ENCODE data around the gene TNFRSF25.

The TNFRSF25 gene

DNA sequence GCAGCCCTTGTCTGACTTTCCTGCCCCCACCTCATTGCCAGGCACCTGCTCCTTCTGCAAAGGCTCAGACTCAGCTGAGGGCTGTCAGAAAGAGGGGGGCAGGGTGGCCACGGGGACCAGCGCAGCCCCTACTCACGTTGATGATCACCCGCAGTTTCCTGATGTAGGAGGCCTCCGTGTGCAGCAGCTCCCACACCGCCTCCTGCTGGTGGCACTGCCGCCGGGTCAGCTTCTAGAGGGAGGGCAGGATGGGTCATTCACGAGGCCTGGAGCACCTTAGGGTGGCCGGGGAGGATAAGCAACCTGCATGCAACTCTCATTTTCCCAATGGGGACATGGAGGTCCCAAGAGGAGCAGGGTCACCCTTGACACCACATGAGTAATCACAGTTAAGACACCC lies 6.4 kb upstream of the TNFRSF25 start:
- TF ChIP-seq POLR2AphosphoS5 (IDR thresholded peaks at IDR 0.05; ENCODE audit: low read depth, low read length): no peak
- TF ChIP-seq FOXP2 (optimal IDR thresholded peaks at IDR 0.05; ENCODE audit: borderline replicate concordance, extremely low read depth, extremely low read length, insufficient read depth): no peak
- TF ChIP-seq SIN3A (IDR thresholded peaks at IDR 0.05; ENCODE audit: borderline replicate concordance, insufficient read depth, low read length): no peak
- TF ChIP-seq, protein P1, sequence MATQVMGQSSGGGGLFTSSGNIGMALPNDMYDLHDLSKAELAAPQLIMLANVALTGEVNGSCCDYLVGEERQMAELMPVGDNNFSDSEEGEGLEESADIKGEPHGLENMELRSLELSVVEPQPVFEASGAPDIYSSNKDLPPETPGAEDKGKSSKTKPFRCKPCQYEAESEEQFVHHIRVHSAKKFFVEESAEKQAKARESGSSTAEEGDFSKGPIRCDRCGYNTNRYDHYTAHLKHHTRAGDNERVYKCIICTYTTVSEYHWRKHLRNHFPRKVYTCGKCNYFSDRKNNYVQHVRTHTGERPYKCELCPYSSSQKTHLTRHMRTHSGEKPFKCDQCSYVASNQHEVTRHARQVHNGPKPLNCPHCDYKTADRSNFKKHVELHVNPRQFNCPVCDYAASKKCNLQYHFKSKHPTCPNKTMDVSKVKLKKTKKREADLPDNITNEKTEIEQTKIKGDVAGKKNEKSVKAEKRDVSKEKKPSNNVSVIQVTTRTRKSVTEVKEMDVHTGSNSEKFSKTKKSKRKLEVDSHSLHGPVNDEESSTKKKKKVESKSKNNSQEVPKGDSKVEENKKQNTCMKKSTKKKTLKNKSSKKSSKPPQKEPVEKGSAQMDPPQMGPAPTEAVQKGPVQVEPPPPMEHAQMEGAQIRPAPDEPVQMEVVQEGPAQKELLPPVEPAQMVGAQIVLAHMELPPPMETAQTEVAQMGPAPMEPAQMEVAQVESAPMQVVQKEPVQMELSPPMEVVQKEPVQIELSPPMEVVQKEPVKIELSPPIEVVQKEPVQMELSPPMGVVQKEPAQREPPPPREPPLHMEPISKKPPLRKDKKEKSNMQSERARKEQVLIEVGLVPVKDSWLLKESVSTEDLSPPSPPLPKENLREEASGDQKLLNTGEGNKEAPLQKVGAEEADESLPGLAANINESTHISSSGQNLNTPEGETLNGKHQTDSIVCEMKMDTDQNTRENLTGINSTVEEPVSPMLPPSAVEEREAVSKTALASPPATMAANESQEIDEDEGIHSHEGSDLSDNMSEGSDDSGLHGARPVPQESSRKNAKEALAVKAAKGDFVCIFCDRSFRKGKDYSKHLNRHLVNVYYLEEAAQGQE (IDR thresholded peaks at IDR 0.05; ENCODE audit: insufficient read depth in 1 of 2, low read depth in 2 of 2, low read length in 2 of 2): no peak
- TF ChIP-seq TAF1 (IDR thresholded peaks at IDR 0.05; ENCODE audit: borderline replicate concordance, insufficient read depth, low read length): no peak

DNA sequence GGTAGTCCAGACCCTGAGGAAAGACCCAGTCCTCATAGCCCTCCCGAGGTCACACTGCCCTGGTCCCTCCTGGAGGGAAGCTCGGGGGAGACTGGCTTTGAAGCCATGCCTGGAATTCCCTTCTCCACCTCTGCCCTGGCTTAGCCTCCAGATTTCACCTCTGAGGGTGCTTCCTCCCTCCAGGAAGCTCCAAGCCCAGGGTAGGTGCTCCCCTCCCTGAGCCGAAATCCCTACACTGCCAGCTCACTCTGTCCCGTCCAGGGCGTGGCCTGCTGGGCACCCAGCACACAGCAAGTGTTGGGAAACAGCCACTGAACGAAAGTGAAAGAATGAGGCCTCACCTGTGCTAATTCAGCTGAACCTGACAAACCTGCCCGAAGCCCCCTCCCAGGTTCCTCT lies 6.0 kb upstream of the TNFRSF25 start:
- TF ChIP-seq POLR2AphosphoS5 (IDR thresholded peaks at IDR 0.05; ENCODE audit: low read depth, low read length) (no peak), TAF1 (IDR thresholded peaks at IDR 0.05; ENCODE audit: borderline replicate concordance, insufficient read depth, low read length) (no peak), FOXP2 (optimal IDR thresholded peaks at IDR 0.05; ENCODE audit: borderline replicate concordance, extremely low read depth, extremely low read length, insufficient read depth) (no peak), SIN3A (IDR thresholded peaks at IDR 0.05; ENCODE audit: borderline replicate concordance, insufficient read depth, low read length) (no peak)
- TF ChIP-seq, protein P1 (IDR thresholded peaks at IDR 0.05; ENCODE audit: insufficient read depth in 1 of 2, low read depth in 2 of 2, low read length in 2 of 2): no peak

DNA sequence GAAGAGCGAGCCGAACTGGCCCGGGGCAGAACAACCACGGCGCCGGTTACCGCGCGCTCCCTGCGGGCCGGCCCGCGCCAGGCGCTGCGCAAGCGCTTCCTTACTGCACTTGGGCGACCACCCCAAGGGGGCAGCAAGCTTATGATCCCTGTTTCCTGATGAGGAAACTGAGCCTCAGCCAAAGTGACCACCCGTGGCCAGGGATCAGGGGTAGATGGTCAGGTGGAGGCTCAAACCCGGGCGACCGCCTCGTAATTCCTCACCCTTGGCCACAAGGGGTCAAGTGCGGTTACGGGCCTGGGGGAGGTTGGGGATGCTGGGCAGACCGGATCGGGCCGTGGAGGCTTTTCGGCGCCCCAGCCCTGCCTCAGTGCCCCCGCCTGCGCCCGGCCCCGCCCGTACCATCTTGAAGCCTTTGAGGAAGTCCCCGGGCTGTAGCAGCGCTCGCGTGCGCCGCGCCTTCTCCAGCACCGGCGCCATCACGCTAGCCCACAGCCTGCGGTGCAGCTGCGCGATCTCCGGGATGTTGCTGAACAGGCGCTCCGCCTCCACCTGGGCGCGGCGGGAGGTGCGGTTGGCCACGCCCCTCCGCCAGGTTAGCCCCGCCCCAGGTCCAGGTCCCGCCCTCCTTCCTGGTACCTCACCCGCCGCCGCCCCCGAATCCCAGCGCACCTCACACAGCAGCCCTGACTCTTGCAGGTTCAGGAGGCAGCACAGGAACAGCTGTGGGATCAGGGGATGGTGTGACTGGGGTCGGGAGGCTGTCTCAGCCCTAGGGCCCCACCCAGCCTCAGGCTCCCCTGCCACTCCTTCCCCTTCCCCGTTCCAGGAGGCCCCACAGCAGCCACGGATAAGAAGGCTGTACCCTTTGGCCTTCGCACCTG lies 5.4 kb upstream of the TNFRSF25 start:
- TF ChIP-seq TAF1 (IDR thresholded peaks at IDR 0.05; ENCODE audit: borderline replicate concordance, insufficient read depth, low read length) (no peak), SIN3A (IDR thresholded peaks at IDR 0.05; ENCODE audit: borderline replicate concordance, insufficient read depth, low read length) (no peak), POLR2AphosphoS5 (IDR thresholded peaks at IDR 0.05; ENCODE audit: low read depth, low read length) (no peak)
- TF ChIP-seq, protein P1 (IDR thresholded peaks at IDR 0.05; ENCODE audit: insufficient read depth in 1 of 2, low read depth in 2 of 2, low read length in 2 of 2): no peak

DNA sequence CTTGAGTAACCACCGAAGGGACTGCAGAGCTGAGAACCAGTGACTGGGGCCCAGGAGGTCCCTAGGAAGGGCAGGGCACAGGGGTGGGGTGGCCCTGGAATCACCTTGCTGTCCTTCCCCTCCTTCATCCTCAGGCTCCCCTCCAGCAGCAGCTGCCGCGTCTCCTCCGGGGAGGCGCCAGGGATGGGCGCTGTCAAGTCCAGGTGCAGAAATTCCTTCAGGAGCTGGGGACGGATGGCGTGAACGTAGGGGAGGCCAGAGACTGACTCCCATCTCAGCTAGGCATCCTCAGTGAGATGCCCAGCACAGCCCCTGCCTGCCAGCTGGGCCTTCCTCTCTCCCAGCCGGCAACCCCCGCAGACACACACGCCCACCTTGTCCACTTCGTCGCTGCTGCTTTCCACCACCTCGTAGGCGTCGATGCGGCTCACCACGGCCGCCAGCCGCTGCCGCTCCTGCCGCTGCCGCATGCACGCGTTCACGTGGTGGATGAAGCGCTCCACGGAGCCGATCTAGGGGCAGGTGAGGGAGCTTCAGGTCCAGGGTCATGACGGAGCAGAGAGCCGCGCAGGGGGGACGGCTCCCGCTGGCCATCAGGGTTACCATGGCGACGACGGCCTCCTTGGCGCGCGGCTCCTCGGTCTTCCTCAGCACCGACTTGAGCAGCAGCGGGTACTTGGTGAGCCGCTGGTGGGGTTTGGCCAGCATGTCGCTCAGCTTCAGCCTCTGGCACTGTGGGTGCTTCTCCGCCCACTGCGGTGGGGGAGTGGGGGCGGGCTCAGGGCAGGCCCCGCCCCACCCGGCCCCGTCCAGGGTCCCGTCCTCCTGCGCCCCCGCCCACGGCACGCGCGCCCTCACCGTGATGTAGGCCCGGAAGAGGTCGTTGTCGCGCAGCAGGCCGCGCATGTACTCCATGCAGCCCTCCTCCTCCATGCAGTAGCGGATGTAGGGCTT lies 4.4 kb upstream of the TNFRSF25 start:
- no peak for TF ChIP-seq FOXP2 (optimal IDR thresholded peaks at IDR 0.05; ENCODE audit: borderline replicate concordance, extremely low read depth, extremely low read length, insufficient read depth)
- TF ChIP-seq, protein P1 (IDR thresholded peaks at IDR 0.05; ENCODE audit: insufficient read depth in 1 of 2, low read depth in 2 of 2, low read length in 2 of 2): no peak
- TF ChIP-seq SIN3A (IDR thresholded peaks at IDR 0.05; ENCODE audit: borderline replicate concordance, insufficient read depth, low read length): no peak
- no peak for TF ChIP-seq TAF1 (IDR thresholded peaks at IDR 0.05; ENCODE audit: borderline replicate concordance, insufficient read depth, low read length)

All from PFSK-1 (cell line).